ENCODE results near the gene SLC9A1.

The SLC9A1 gene

GRCh38 chr1:27137544-27138075 is 17.3 kb downstream of the SLC9A1 start:
- no peak overlapping the region for H3K9ac ChIP-seq (ENCODE audit: low read length)
- H2AFZ ChIP-seq (ENCODE audit: low read depth, low read length), result no peak overlapping the region
- H3K79me2 ChIP-seq (ENCODE audit: low read length), result peaks cover 5% of the 10 kb centered on the region; the same call in 1 of the 2 replicates
- H3K27ac ChIP-seq (ENCODE audit: low read length), result no peak overlapping the region
- no peak for TF ChIP-seq EZH2phosphoT487 (IDR thresholded peaks at IDR 0.05; ENCODE audit: low read depth)
- TF ChIP-seq, protein P1, sequence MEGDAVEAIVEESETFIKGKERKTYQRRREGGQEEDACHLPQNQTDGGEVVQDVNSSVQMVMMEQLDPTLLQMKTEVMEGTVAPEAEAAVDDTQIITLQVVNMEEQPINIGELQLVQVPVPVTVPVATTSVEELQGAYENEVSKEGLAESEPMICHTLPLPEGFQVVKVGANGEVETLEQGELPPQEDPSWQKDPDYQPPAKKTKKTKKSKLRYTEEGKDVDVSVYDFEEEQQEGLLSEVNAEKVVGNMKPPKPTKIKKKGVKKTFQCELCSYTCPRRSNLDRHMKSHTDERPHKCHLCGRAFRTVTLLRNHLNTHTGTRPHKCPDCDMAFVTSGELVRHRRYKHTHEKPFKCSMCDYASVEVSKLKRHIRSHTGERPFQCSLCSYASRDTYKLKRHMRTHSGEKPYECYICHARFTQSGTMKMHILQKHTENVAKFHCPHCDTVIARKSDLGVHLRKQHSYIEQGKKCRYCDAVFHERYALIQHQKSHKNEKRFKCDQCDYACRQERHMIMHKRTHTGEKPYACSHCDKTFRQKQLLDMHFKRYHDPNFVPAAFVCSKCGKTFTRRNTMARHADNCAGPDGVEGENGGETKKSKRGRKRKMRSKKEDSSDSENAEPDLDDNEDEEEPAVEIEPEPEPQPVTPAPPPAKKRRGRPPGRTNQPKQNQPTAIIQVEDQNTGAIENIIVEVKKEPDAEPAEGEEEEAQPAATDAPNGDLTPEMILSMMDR (IDR thresholded peaks at IDR 0.05; ENCODE audit: low read depth, low read length), result no peak
- H3K9me3 ChIP-seq (ENCODE audit: insufficient read depth, low read length), result no peaks in the 10 kb centered on the region
- H3K36me3 ChIP-seq (replicated peaks; ENCODE audit: low read depth, low read length), result no peaks in the 10 kb centered on the region
- H3K4me1 ChIP-seq (ENCODE audit: low read length), result peaks cover 21% of the 10 kb centered on the region
- H4K20me1 ChIP-seq (ENCODE audit: insufficient read depth, low read length), result no peaks in the 10 kb centered on the region
- H3K4me3 ChIP-seq (ENCODE audit: low read length), result no peak overlapping the region
- H3K4me2 ChIP-seq (ENCODE audit: low read length), result no peak overlapping the region
- H3K27me3 ChIP-seq (ENCODE audit: low read depth, low read length), result no peaks in the 10 kb centered on the region

DNA sequence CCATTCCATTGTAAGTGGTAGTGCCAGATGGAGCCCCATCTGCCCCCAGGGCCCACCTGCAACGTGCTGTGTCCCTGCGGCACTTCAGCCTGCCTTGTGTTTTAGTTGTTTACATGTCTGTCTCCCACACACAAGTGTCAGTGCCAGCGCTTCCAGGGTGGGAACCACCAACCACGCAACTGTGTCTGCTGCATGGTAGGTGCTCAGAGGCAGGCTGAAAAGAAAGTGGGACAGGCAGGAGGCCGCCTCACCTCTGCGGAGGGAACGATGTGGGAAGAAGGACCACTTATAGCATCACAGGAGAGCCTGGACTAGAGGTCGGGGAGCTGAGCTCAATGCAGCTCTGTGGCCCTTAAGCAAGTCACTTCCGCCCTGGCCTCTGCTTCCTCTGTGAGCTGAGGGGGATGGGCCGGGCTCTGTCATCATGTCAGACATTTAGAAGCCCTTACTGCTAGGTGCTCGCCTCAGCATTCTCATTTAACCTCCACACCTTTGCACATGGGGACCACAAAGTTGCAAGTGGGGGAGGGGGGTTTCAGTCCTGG is 17.9 kb downstream of the SLC9A1 start:
- no peaks in the 10 kb centered on the region for H3K9me3 ChIP-seq (ENCODE audit: insufficient read depth, low read length)
- H4K20me1 ChIP-seq (ENCODE audit: insufficient read depth, low read length), result no peaks in the 10 kb centered on the region
- no peak overlapping the region for H2AFZ ChIP-seq (ENCODE audit: low read depth, low read length)
- no peak overlapping the region for H3K4me2 ChIP-seq (ENCODE audit: low read length)
- no peak overlapping the region for H3K27ac ChIP-seq (ENCODE audit: low read length)
- H3K4me1 ChIP-seq (ENCODE audit: low read length), result peaks cover 25% of the 10 kb centered on the region
- H3K27me3 ChIP-seq (ENCODE audit: low read depth, low read length), result no peaks in the 10 kb centered on the region
- no peak for TF ChIP-seq EZH2phosphoT487 (IDR thresholded peaks at IDR 0.05; ENCODE audit: low read depth)
- no peak overlapping the region for H3K9ac ChIP-seq (ENCODE audit: low read length)
- H3K79me2 ChIP-seq (ENCODE audit: low read length), result peaks cover 5% of the 10 kb centered on the region; the same call in 1 of the 2 replicates
- H3K36me3 ChIP-seq (replicated peaks; ENCODE audit: low read depth, low read length), result no peaks in the 10 kb centered on the region
- no peak overlapping the region for H3K4me3 ChIP-seq (ENCODE audit: low read length)

- Histone ChIP-seq H3K4me2 (ENCODE audit: low read length) (no peak overlapping the region), H2AFZ (ENCODE audit: low read depth, low read length) (no peak overlapping the region), H3K27ac (ENCODE audit: low read length) (no peak overlapping the region), H3K9me3 (ENCODE audit: insufficient read depth, low read length) (no peaks in the 10 kb centered on the region), H3K79me2 (ENCODE audit: low read length) (no peaks in the 10 kb centered on the region; the same call in 1 of the 2 replicates), H3K36me3 (replicated peaks; ENCODE audit: low read depth, low read length) (no peaks in the 10 kb centered on the region), H3K9ac (ENCODE audit: low read length) (no peak overlapping the region), H3K4me1 (ENCODE audit: low read length) (peaks cover 28% of the 10 kb centered on the region), H3K4me3 (ENCODE audit: low read length) (no peak overlapping the region), H4K20me1 (ENCODE audit: insufficient read depth, low read length) (no peaks in the 10 kb centered on the region), H3K27me3 (ENCODE audit: low read depth, low read length) (no peaks in the 10 kb centered on the region)
- TF ChIP-seq EZH2phosphoT487 (IDR thresholded peaks at IDR 0.05; ENCODE audit: low read depth), result no peak
- TF ChIP-seq, protein P1 (IDR thresholded peaks at IDR 0.05; ENCODE audit: low read depth, low read length), result no peak
These were observed 18.7 kb downstream of the SLC9A1 start for GRCh38 chr1:27136236-27136551.

DNA sequence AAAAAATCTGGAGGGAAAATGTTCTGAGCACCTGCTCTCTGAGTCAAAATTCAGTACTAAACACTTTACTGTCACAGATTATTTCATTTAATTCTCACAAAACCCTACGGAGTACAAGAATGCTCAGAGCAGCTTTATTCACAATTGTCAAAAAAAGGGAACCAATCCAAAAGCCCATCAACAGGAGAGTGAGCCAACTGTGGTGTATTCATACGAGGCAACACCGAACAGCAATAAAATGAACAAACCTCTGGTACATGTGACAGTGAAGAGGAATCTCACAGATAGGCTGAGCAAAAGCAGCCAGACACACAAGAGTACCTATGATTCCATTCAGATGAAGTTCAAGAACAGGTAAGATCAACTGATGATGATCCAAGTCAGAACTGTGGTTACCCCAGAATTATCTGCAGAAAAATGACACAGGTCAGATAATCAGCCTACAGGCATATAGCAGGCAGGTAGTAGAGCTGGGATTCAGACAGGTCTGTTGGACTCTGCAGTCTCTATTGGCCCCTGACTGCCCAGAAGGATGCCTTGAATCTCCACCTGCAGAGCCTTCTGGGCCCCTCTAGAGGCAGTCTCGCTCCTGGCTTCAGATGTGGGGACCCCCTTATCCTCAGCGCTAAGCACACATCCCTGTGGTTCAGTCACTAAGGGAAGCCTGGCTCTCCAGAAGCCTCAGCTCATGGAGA is 19.2 kb downstream of the SLC9A1 start:
- Histone ChIP-seq H3K36me3 (replicated peaks; ENCODE audit: low read depth, low read length) (no peaks in the 10 kb centered on the region), H3K9ac (ENCODE audit: low read length) (no peak overlapping the region), H3K9me3 (ENCODE audit: insufficient read depth, low read length) (no peaks in the 10 kb centered on the region), H3K79me2 (ENCODE audit: low read length) (no peaks in the 10 kb centered on the region), H3K27ac (ENCODE audit: low read length) (no peak overlapping the region), H3K4me3 (ENCODE audit: low read length) (no peak overlapping the region), H3K4me2 (ENCODE audit: low read length) (no peak overlapping the region), H3K27me3 (ENCODE audit: low read depth, low read length) (no peaks in the 10 kb centered on the region), H2AFZ (ENCODE audit: low read depth, low read length) (no peak overlapping the region), H4K20me1 (ENCODE audit: insufficient read depth, low read length) (no peaks in the 10 kb centered on the region), H3K4me1 (ENCODE audit: low read length) (peaks cover 28% of the 10 kb centered on the region)
- TF ChIP-seq, protein P1 (IDR thresholded peaks at IDR 0.05; ENCODE audit: low read depth, low read length), result no peak
- no peak for TF ChIP-seq EZH2phosphoT487 (IDR thresholded peaks at IDR 0.05; ENCODE audit: low read depth)
